ENCODE measurements around the gene TEX53.
A peak's percentile ranks its signal among the peaks of the same experiment; 100 is the strongest.

TEX53 gene

DNA sequence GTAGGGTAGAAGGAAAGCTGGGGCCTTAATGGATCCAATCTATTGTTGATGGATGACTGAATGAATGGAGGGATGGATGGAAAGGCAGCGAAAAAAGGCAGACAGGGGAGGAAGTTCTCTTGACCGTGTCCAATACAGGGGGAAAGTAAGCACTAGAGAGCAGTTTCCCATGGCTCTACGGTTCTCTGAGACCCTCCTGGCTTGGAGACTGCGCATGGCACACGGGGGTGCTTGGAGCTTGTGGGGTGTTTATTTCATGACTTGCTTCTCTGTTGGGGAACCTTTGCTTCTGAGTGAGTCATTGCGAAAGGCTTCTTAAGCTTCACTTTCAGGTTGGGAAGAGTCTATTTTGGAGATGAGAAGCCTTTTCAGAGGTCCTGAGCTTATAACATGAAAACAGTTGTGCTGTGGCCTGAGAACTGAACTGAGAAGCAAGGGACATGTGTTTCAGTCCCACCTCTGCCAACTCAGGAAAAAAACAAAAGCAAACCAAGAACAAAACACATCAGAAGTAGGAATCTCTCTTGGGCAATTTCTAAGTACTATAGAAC, 37.2 kb upstream of the TEX53 start:
- CTCF ChIA-PET = interaction anchor here (0.6 to 6.4 kb wide), 3 partner anchors 13 to 320 kb away, joined by 3 to 76 read pairs (median 4); partner anchors contain the start of gene TEX48
- no peak for DNase-seq (ENCODE audit: low read depth, low spot score)
- POLR2A ChIA-PET = no interaction called here
- TF ChIP-seq CTCF (IDR thresholded peaks at IDR 0.05; ENCODE audit: insufficient read depth, low read length, missing control alignments) = no peak
- no peak overlapping the region for H3K4me3 ChIP-seq (ENCODE audit: low read depth, low read length)

DNA sequence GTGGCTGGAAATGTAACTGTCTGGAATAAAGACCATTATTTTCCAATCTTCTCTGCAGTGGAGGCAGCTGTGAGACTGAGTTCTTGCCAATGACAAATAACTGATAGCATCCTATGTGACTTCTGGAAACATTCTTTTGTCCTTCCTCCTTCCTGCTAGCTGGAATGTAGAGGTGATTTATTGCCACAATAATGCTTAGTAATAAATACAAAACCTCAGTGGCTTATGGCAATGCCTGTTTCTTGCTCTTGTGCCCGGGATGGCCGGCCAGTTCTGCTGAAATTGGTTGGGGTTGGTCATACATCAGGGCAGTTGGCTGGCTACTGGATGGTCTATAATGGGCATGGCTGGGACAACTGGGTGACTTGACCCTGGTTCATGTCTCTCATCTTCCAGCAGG, 36.5 kb upstream of the TEX53 start:
- CTCF ChIA-PET = interaction anchor here (2.2 to 6.4 kb wide), 2 partner anchors 12 to 13 kb away, joined by 7 to 76 read pairs; partner anchors contain the start of gene TEX48
- no peak for DNase-seq (ENCODE audit: low read depth, low spot score)
- POLR2A ChIA-PET = no interaction called here
- no peak for TF ChIP-seq CTCF (IDR thresholded peaks at IDR 0.05; ENCODE audit: insufficient read depth, low read length, missing control alignments)
- no peak overlapping the region for H3K4me3 ChIP-seq (ENCODE audit: low read depth, low read length)

DNA sequence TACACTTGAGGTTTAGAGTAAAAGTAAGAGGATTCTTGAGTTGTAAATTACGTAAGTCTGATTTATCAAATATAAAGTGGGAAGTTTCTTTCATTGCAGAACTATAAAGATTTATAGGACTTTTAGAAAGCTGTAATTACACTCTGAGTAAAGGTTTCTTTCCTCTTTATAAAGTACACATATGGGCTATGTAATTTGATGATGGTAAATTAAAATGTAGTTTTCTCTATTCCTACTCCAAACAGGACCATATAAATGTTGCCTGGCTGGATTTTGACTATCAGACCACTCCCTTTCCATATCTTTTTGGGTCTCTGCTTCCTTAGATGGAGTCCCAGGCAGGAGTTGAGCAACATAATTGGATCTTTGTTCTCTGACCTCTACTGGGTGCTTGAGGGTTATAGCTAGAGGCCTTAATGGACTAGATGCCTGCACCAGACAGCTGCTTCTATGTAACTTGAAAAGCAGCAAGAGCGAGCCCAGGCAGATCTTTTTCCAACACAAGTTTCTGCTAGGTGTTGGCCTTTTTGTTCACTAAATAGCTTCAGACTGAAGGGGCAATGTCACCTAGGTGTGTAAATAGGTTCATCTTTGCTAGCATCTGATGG, 35.7 kb upstream of the TEX53 start:
- CTCF ChIA-PET = interaction anchor here (2.0 to 6.4 kb wide), 3 partner anchors 12 to 213 kb away, joined by 7 to 76 read pairs (median 8); partner anchors contain the start of gene TEX48
- POLR2A ChIA-PET = no interaction called here

GRCh38 chr9:114691956-114692295, 34.3 kb upstream of the TEX53 start:
- no peak for TF ChIP-seq CTCF (IDR thresholded peaks at IDR 0.05; ENCODE audit: insufficient read depth, low read length, missing control alignments)
- POLR2A ChIA-PET = interaction anchor here (1.3 kb wide), 1 partner anchor 207 kb away, joined by 3 read pairs; no protein-coding TSS in a partner anchor
- DNase-seq (ENCODE audit: low read depth, low spot score) = no peak
- CTCF ChIA-PET = interaction anchor here (1.0 to 6.4 kb wide), 7 partner anchors 11 to 323 kb away, joined by 3 to 76 read pairs (median 7); partner anchors contain the start of gene TEX48
- H3K4me3 ChIP-seq (ENCODE audit: low read depth, low read length) = no peak overlapping the region

More for the DNA sequence above, 35.7 kb upstream of the TEX53 start:
- H3K4me3 ChIP-seq (ENCODE audit: low read depth, low read length) = no peak overlapping the region
- DNase-seq (ENCODE audit: low read depth, low spot score) = no peak
- no peak for TF ChIP-seq CTCF (IDR thresholded peaks at IDR 0.05; ENCODE audit: insufficient read depth, low read length, missing control alignments)

GRCh38 chr9:114691046-114691955, 33.7 kb upstream of the TEX53 start:
- CTCF ChIA-PET = interaction anchor here (1.0 to 6.4 kb wide), 10 partner anchors 10 to 324 kb away, joined by 3 to 76 read pairs (median 6); partner anchors contain the start of gene TEX48
- POLR2A ChIA-PET = interaction anchor here (0.6 to 1.5 kb wide), 5 partner anchors 15 to 282 kb away, joined by 3 read pairs; no protein-coding TSS in a partner anchor
- DNase-seq (ENCODE audit: low read depth, low spot score) = peak; percentile 52
- H3K4me3 ChIP-seq (ENCODE audit: low read depth, low read length) = no peak overlapping the region; the same call in 1 of the 2 replicates
- TF ChIP-seq CTCF (IDR thresholded peaks at IDR 0.05; ENCODE audit: insufficient read depth, low read length, missing control alignments) = no peak
